HG03159 (cell line): ENCODE measurements around the gene C1QTNF9B.
"Not testable (repeated sequence)": the region's sequence is repeated elsewhere in the genome, so short reads cannot be mapped to it uniquely, and the experiment has no call there.

Experiments used
- ATAC-seq: cut with Tn5 transposase; IDR thresholded peaks from one replicate; pipeline ENCODE4 v1.9.1; 2021; ENCODE audit warnings: mild to moderate bottlenecking, moderate library complexity; ENCODE audit not compliant: unreplicated experiment

The C1QTNF9B gene

DNA sequence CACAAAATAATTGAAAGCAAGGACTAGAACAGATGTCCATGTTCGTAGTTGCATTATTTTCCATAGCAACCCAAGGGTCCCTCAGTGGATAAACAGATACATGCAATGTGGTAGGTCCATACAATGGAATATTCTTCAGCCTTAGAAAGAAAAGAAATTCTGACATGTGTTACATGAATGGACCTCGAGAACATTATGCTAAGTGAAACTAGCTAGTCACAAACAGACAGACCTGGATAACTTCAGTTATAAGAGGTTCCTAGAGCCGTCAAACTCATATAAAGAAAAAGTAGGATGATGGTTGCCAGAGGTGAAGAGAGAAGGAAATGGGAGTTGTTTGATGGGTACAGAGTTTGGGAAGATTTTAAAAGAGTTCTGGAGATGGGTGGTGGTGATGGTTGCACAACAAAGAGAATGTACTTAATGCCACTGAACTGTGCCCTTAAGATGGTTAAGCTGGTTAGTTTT lies at the start of gene C1QTNF9B:
C1QTNF9B (minus strand) TSS at position 51 of the 468 bp plus-strand sequence.
- ATAC-seq, result not testable (repeated sequence)

DNA sequence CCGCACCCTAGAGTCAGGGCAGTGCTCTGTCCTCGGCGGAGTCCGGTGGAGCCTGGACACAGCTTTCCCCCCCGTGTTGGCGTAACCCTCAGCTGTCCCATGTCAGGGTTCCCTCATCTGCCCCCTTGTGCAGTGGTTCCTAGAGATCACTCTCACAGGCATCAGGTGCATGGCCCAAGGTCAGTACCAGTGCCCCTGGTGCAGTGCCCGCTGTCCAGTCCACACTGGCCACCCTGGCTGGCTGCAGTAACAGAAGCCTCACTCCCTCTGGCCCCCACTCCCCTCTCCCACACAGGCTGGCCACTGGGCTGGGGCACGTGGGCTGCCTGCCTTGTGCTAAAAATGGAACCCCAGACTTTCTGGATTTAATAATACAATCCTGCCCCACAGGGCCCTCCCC lies 49.6 kb upstream of the C1QTNF9B start:
- no peak for ATAC-seq

DNA sequence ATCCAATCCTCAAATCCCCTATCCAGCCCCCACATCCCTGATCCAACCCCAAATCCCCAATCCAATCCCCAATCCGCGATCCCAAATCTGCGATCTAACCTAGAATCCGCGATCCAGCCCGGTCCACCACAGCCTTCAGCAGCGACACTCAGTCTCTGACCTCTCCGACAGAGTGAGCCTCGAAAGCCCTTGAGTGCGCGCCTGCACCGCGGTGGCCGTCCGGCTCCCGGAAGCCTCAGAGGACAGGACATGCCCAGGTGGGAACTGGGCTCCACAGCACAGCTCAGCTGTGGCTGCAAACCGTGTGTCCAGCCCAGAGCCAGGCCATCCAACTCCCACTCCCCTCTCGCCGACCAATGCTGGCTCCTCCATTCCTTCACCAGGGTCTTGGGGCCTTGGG lies 48.8 kb upstream of the C1QTNF9B start:
- no peak for ATAC-seq

DNA sequence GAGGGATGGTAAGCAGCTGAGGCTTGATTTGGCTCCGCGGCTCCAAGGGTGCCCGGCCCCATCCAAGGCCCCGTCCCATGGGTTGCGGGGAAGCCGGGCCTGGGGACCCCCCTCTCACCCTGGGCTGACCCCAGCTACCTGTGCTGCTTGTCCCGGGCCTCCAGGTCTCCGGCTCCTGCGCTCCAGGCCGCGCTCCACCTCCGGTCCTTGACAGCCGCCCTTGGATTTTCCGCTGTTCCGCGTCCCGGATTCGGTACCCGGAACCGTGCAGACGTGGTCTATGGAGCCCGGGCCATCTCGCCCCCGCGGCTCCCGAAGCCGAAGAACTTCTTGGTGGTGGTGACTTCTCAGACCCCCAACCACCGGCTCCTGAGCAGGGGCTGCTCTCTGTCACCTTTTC lies 48.3 kb upstream of the C1QTNF9B start:
- no peak for ATAC-seq

DNA sequence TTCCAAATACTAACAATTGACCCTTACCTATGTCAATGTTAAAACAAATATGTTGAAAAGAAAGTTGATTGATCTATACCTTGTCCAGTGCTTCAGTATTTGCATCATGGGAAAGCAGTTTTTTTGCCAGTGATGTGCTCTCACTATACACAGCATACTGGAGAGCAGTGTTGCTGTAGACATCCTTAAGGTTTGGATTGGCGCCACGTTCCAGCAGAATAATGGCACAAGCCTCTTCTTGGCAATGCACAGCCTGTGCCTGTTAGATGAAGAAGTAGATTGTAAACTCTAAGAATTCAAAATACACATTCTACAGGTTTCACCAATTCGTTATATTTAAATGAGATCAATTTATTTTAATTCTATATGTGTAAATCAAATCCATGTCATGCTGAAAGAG lies 43.9 kb upstream of the C1QTNF9B start:
- ATAC-seq, result no peak

DNA sequence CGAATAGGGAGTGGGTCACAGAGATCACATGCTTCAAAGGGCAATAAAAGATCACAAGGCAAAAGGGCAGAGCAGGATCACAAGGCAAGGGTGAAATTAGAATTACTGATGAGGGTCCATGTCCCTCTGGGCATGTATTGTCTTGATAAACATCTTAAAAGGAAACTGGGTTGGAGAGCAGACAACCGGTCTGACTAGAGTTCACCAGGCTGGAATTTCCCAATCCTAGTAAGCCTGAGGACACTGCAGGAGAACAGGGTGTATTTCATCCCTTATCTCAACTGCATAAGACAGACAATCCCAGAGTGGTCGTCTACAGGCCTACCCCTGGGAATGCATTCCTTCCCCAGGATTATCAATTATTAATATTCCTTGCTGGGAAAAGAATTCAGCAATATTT lies 42.4 kb upstream of the C1QTNF9B start:
- not testable (repeated sequence) for ATAC-seq

DNA sequence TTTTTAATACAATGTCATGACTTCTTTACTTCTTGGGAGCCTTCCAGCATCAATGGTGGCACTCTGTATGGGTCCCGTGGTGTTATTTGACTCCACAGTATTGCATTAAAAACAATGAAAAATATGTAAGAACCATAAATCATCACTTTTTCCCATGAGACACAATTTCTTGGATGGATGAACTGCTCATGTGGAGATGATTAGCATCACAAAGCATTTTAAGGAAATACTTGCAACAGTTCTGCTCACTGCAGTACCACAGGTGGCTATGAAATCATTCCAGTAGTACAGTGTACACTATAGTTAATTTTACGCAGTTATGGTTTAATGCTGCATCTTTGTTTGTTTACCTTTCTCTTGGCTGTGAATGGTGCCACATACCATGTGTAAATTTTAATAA lies 37.2 kb upstream of the C1QTNF9B start:
- no peak for ATAC-seq

DNA sequence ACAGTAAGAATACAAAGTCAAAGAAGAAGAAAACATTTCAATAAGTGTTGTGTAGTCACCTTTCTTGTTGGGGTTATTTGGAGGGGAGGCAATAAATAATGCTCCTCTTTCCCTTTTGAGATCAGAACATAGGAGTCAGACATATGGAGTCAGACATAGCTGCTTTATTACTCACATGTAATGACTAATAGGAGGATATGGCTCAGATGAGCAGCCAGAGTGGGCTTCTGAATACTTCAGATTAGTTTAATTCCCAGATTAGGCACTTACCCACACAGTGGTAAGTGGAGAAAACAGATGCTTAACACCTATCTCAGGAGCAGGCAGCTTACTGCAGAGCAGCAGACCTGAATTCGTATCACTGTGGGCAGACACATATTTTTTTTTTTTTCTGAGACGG lies 31.7 kb upstream of the C1QTNF9B start:
- ATAC-seq, result no peak

DNA sequence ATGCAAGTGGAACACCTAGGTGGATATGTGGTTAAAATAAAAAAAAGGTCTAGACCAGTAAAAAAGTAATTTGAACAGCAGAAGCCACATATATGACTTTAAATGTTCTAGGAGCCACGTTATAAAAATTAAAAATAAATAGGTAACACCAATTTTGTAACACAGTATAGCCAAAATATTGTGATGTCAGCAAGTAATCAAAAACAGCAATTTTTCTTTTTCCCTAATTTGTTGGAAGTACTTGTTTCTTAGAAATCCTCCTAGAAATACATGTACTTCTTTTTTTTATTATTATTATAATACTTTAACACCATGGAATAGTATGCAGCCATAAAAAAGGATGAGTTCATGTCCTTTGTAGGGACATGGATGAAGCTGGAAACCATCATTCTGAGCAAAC lies 25.7 kb upstream of the C1QTNF9B start:
- ATAC-seq, result no peak

DNA sequence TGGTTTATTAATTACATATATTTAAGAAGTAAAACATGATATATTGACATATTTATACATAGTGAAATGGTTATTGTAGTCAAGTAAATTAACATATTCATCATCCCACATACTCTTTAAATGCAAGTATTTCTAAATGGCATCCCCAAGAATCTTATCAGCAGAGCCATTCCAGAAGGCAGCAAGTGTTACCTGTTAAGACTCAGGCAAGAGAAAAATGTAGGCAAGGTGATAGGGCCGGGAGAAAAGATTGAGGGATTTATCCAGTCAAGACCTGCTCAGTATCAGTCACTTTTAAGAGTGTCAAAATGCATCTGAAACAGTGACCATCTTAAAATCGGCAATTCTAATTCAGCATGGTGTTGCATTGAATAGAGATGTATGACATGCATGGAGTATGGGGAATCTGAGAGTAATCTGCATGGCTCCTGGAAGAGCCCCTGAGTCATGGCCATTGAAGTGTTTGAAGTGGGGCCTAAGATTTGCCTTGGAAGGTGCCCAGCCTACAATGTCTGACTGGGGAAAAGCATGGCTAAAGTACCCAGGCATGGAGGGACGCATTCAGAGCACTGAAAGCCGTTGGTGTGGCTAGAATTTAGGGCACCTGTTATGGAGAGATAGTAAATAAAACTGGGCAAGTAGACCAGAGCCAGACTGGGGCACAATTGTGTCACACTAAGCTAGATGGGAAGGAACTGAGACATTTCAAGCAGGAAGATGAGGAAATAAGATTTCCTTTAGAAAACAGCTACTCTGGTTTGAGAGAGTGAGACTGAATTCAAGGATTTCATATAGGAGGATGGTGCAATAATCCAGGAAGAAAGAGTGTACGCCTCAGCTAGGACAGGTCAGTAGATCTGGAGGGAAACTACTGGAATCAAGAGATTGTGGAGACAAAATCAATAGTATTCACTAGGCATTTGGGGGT lies 25.0 kb upstream of the C1QTNF9B start:
- no peak for ATAC-seq

DNA sequence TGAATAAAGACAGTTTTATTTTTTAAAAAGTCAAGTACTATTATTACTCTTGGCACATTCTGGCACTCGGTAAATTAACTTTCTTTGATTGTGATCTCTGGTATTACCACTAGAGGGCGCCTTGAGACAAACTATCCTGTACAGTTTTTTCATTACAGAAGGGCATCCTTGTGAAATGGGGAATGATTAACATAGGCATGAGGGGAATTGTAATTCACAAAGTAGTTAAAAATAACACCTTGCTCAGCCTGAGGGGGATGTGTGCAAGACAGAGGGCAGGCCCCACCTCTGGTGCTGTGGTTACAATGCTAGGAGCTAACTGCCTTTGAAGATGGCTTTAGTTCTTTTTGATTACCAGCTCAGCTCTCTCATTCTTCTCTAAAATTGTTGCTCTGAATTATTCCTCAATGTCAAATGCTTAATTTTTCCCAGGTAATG lies 24.2 kb upstream of the C1QTNF9B start:
- no peak for ATAC-seq

DNA sequence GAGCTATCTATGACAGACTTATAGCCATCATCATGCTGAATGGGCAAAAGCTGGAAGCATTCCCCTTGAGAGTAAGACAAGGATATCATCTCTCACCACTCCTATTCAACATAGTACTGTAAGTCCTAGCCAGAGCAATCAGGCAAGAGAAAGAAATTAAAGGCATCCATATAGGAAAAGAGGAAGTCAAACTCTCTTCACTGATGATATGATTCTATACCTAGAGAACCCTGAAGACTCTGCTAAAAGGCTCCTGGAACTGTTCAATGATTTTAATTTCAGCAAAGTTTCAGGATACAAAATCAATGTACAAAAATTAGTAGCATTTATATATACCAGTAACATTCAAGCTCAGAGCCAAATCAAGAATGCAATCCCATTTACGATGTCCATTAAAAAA lies 21.7 kb upstream of the C1QTNF9B start:
- no peak for ATAC-seq

DNA sequence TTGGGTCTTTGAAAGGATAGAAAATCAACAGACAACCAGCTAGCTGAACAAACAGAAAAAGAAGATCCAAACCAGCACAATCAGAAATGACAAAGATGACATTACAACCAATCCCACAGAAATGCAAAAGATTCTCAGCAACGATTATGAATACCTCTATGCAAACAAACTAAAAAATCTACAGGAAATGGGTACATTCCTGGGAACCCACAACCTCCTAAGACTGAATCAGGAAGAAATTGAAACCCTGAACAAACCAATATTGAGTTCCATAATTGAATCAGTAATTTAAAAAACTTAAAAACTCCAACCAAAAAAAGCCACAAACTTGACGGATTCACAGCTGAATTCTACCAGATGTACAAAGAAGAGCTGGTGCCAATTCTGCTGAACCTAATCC lies 20.9 kb upstream of the C1QTNF9B start:
- no peak for ATAC-seq

DNA sequence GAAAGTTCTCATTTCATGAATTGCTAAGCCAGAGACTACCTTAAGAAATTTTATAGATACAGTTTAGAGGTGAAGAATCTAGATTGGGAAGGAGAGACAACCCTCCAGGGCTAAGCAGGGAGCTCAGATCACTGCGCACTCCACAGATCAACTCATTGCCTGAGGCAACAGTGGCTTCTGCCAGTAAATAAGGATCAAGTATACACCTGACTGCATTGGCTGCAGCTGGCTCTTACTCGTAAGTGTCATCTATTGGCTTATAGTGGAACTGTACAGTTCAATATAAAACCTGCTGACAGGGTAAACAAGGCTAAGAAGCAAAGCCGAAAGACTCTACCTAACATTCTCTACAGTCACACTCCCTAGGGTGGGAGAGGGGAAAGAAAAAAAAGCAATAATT lies 18.0 kb upstream of the C1QTNF9B start:
- ATAC-seq, result no peak

DNA sequence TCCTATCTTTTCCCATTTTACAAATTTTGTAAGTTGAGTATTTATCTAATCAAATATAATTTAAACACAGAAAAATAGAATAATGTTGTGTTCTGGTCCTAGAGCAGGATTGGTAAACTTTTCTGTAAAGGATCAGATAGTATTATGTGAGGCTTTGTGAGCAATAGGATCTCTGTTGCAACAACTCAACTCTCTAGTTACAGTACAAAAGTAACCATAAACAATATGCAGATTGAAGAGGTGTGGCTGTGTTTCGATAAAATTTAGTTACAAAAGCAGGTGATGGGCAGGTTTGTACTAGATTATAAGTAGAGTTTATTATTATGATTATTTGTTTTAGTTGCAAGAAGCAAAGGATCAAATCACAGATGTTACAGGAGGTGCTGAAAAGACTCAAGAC lies 15.2 kb upstream of the C1QTNF9B start:
- no peak for ATAC-seq

DNA sequence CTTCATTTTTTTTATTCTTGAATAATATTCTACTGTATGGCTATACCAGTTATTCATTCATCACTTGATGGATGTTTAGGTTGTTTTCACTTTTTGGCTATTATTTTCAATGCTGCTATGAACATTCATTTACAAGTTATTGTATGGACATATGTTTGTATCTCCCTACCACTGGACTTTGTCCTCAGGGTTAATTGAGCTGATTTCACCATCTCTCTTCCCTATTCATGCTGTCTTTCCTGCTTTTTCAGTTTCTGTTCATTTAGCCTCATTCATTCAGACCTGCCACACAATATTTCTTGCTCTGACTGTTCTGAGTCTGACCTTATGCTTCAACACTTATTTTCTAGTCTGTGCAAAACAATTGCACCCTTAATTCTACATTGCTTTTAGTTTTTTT lies 12.3 kb upstream of the C1QTNF9B start:
- ATAC-seq, result no peak

DNA sequence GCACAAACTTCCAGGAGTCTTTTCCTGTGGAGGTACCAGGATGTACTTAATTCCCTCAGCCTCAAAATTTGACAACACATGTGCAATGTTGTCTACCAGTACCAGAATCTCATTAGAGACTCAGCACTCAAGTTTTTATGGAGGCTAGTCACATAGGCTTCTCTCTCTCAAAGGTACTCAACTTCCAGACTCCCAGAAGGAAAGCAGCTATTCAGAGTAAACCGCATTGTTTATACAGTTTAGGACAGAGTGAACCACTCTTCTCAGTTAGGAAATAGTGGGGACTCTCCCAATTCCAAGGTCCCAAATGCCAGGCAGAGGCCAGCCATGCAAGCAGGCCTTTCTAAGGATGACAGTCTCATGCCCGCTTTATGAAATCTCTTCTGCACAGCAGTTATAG lies 8.5 kb upstream of the C1QTNF9B start:
- no peak for ATAC-seq

DNA sequence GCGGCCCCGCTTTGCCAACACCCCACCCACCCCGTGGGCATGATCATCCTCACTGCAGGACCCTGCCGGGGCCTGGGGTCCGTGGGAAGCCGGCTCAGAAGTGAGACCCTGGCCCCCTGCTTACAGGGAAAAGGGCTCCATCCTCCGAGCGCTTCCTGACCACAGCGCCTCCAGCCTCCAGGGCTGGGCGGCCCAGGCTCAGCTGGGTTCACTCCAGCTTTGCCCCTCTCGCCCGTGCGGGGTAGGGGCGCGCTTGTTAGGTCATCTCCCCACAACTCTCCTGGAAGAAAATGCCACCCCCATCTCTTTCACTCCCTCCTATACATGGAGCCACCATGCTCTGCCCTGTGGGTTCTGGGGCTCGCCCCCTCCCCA lies 6.6 kb upstream of the C1QTNF9B start:
- ATAC-seq, result no peak

DNA sequence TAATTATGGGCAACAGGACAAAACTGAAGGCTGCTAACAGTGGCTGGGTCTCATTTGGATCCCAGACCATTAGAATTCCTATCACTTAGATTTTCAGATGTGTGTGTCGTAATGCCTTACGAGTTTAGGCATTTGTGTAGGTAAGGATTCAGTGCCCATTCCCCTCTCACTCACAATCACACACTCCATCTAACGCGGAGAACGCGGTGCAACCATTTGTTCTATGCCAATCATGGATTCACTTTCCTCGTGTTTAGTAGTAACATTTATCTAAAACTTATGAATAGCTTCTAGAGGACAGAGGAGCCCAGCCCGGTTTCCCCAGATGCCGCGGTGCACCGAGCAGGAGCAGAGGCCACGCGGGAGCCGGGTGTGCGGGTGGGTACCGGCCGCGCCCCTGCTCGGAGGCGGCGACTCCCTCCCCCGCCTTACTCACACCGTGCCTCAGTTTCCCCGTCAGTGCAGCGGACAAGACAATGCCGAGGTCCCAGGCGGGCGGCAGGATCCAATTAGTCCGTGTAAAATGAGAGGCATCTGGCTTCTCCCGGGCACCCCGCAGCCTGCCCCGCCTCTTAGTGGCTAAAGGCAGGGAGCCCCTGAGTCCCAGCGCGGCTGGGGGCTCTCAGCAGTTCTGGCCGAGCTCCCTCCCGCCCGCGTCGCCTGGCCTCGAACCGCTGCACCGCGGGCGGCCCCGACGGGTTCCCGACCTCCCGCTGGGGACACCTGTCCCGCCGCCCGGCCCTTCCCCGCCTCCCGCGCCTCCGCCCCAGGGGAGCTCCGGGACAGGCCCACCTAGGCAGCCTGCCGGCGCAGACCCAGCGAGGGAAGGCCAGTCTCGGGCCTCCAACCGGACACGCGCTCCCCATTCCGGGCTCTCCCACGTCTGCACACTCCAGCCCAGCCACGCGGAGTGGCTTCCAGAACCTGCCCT lies 5.9 kb upstream of the C1QTNF9B start:
- ATAC-seq, result no peak

DNA sequence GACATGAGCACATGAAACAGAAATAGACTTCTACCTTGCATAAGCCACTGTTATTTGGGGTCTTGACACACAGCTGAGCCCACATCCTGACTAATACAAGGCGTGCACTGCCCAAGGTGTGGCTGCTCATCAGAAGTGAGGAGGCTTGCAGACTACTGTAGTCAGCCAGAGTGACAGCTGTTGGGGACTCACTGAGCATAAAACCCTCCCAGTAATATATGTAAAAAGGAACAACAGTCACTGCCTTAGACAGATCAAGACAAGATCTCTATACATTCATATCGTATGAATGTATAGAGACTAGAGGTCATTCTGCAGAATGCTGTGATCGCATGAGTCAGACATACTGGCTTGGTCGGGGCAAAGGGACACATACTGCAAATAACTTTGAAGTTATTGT lies 4.1 kb upstream of the C1QTNF9B start:
- ATAC-seq, result no peak

DNA sequence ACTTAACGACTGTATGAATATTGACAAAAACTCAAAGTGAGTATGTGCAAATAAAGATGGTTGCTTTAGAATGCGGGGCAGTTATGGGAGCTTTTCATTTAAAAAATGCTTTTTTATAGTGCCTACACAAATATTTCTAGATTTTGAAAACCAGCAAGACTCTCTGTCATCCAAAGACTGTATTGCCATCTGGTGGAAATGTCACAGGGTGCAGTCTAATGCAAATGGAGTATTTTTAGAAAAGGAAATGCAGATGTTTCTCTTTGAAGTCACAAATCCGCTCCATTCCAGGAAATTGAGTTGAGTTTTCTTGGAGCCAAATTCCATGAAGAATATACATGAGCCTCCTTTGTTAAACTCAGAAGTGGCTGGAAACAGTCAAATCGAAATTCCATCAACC lies 2.3 kb upstream of the C1QTNF9B start:
- no peak for ATAC-seq

DNA sequence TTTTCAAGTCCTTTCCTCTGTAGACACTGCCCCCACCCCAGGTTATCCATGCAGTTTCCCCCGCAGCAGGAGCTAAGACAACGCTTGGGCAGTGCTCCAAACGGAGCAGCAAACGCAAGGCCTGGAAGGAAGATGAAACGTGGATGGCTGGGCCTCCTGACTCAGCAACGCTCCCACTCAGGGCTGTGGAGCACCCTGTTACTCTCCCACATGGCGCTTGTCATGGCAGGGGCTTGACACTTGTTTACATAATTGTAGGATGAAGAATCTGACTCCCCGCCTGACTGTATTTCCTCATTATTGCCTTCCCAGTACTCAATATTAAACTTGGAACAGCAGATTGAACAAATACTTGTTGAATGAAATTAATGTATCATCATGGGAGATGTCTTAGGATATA lies 799 bp upstream of the C1QTNF9B start:
- no peak for ATAC-seq
